GM04503 (cell line): Measurements from ENCODE around the gene TRIP10.

ENCODE experiments used
- DNase-seq: peaks from one replicate; pipeline ENCODE4 v3.0.0-alpha.2; 2012; ENCODE audit warnings: low read depth

Gene TRIP10

GRCh38 chr19:6712231-6712630, 27.2 kb upstream of the TRIP10 start:
- no peak for DNase-seq

- no peak for DNase-seq
These were observed 26.5 kb upstream of the TRIP10 start for GRCh38 chr19:6712692-6713670.

GRCh38 chr19:6713773-6714692, 25.4 kb upstream of the TRIP10 start:
- DNase-seq = no peak

GRCh38 chr19:6714749-6715555, 24.5 kb upstream of the TRIP10 start:
- no peak for DNase-seq

- DNase-seq = no peak
These were observed 22.9 kb upstream of the TRIP10 start for GRCh38 chr19:6716610-6716970.

GRCh38 chr19:6717036-6717435, 22.4 kb upstream of the TRIP10 start:
- no peak for DNase-seq

- no peak for DNase-seq
These were observed 22.0 kb upstream of the TRIP10 start for GRCh38 chr19:6717441-6717971.

- DNase-seq = no peak
These were observed 21.3 kb upstream of the TRIP10 start for GRCh38 chr19:6718111-6718740.

GRCh38 chr19:6718741-6719539, 20.5 kb upstream of the TRIP10 start:
- DNase-seq = no peak

GRCh38 chr19:6719540-6719861, 20.0 kb upstream of the TRIP10 start:
- no peak for DNase-seq

- DNase-seq = no peak
These were observed 19.5 kb upstream of the TRIP10 start for GRCh38 chr19:6719992-6720368.

- DNase-seq = peak; percentile 63
These were observed 18.9 kb upstream of the TRIP10 start, which contains the start of gene C3 for GRCh38 chr19:6720369-6721137. Gene C3, minus strand, starts transcription at chr19:6720650. Its CDS starts 61 bp downstream, at chr19:6720589.

- DNase-seq = no peak
These were observed 18.4 kb upstream of the TRIP10 start for GRCh38 chr19:6721138-6721474.

- no peak for DNase-seq
These were observed 17.7 kb upstream of the TRIP10 start for GRCh38 chr19:6721773-6722172.

GRCh38 chr19:6723108-6723618, 16.3 kb upstream of the TRIP10 start:
- no peak for DNase-seq

- no peak for DNase-seq
These were observed 15.7 kb upstream of the TRIP10 start for GRCh38 chr19:6723738-6724137.

GRCh38 chr19:6724631-6725492, 14.6 kb upstream of the TRIP10 start:
- no peak for DNase-seq

- no peak for DNase-seq
These were observed 13.8 kb upstream of the TRIP10 start for GRCh38 chr19:6725513-6726231.
